Endometrium (tissue), 2 donors: ENCODE measurements around the gene PIAS1.

ENCODE experiments used
- FAIRE-seq: peaks from 2 replicates; lab custom pipeline; 2012; peaks lifted over from hg19 to GRCh38; lab: Jason Lieb, UNC
- donor health status: control.
- donor health status: control.

The PIAS1 gene

DNA sequence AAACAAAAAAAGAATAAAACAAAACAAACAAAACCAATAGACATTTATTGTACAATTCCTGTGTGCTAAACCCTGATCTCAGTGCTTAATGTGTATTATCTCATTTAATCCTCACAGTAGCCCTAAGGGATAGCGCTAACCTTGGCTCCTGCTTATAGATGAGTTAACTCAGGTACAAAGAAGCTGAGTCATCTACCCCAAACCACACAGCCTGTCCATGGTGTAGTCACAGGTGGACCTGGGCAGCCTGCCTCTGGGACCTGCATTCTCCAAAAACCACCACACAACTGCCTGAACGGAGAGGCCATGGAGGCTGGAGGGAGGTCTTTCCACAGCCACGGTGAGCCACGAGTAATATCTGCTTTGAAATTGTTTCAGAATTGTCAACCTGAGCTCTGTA, 180.9 kb downstream of the PIAS1 start:
- FAIRE-seq = no peak

DNA sequence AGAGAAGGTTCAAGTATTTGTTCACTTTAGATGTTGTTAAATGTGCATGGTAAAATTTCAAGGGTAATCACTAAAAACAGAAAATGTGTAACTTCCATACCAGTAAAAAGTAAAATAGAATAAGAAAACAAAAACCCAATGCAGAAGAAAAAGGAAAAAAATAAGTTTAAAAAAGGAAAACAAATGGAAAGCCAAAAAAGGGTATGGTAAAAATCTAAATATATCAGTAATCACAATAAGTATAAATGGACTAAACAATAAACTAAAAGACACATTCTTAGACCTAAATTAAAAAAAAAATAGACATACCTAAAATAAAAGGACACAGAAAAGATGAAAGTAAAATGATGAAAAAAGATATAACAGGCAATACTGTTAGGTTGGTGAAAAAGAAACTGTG, 184.9 kb downstream of the PIAS1 start:
- FAIRE-seq = peak; percentile 33

DNA sequence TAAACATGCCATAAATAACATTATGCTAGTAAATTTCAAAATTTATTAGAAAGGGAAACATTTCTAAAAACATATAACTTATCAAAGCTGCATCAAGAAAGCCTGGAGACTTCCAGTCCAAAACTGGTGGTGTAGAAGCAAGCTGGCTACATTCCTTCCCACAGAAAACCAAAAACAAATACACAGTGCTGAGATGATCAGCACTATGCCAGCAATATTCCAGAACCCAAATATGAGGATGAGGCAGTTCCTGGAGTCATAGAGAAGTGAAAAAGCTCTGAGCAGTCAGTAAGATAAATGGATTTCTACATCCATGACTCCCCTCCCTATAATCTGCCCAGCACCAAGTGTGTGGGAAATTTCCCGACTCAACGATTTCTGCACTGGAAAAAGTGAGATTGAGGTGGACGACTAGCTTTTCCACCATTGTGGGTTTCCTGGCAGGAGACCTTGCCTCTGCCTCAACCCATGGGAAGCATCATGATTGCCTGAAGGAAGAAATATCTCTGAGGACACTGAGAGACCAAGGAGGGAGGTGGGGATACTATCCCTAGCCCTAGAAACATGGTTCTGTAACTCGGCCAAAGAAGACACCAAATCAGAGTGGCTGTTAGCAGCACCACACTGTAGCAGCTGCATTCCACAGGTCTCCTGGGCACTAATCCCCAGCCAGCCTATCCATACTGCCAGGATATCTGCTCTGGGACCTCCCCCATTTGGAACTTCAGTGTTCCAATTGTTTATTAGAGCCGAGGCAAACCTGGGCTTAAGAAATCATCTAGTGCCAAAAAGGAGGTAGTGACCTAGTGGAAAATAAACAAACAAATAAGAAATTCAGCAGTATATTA, 187.2 kb downstream of the PIAS1 start:
- FAIRE-seq = no peak
